Stimulated activated CD8-positive, alpha-beta memory T cell treated with anti-CD3 and anti-CD28 coated beads, Interleukin-2, amount 100 ng/mL, for 1 hour (primary cell): ENCODE data around the gene RBMS2.

Experiments
- DNase-seq, 2 donors: peaks; one replicate each; pipeline ENCODE4 v3.0.0-alpha.2; 2020; ENCODE audit warnings: low read depth in 2 of 2

Gene RBMS2

GRCh38 chr12:56630180-56630632 is 108.6 kb downstream of the RBMS2 start, which contains the start of gene BAZ2A:
Gene BAZ2A (minus strand): TSS chr12:56630326. CDS start chr12:56617530, 12,796 bp downstream.
- peak; percentile 68 to 75 for DNase-seq

- DNase-seq = no peak
Observed at GRCh38 chr12:56631790-56632700, 110.4 kb downstream of the RBMS2 start.

- no peak for DNase-seq
Observed at GRCh38 chr12:56632701-56633467, 111.3 kb downstream of the RBMS2 start.

GRCh38 chr12:56633468-56634241 is 112.0 kb downstream of the RBMS2 start:
- DNase-seq = no peak

GRCh38 chr12:56634242-56634836 is 112.7 kb downstream of the RBMS2 start:
- DNase-seq = no peak

GRCh38 chr12:56634837-56635791 is 113.5 kb downstream of the RBMS2 start:
- DNase-seq = no peak

GRCh38 chr12:56635806-56636674 is 114.4 kb downstream of the RBMS2 start:
- peak; percentile 53 to 71 for DNase-seq

GRCh38 chr12:56636675-56637540 is 115.3 kb downstream of the RBMS2 start:
- peak; percentile 81 to 90 for DNase-seq

- no peak for DNase-seq
Observed at GRCh38 chr12:56637621-56638020, 116.0 kb downstream of the RBMS2 start.

GRCh38 chr12:56641219-56641618 is 119.6 kb downstream of the RBMS2 start:
- DNase-seq = no peak

GRCh38 chr12:56644654-56645053 is 123.0 kb downstream of the RBMS2 start:
- DNase-seq = no peak

GRCh38 chr12:56645201-56645716 is 123.6 kb downstream of the RBMS2 start:
- DNase-seq = no peak
